H1 (cell line): ENCODE data around the gene LAMA4.

Experiments
- CEBPB ChIP-seq: IDR thresholded peaks from 2 replicates; pipeline ENCODE4 v1.6.1; 2012; ENCODE audit warnings: low read depth, low read length
- CTCF ChIP-seq, 3 experiments: IDR thresholded peaks; 1 replicate in 2 of 3; 2 replicates in 1 of 3; pipeline versions ENCODE4 v1.5.1 to v1.6.1; 2011; ENCODE audit warnings: low read length in 3 of 3, mild to moderate bottlenecking in 3 of 3, inconsistent platforms in 2 of 3, low read depth in 1 of 3, moderate library complexity in 1 of 3; ENCODE audit not compliant: insufficient read depth in 1 of 3; ENCODE audit errors: control extremely low read depth in 1 of 3
- EZH2 ChIP-seq: fragments of 200-600 bp; sonication (generic); IDR thresholded peaks from 2 replicates; pipeline ENCODE4 v1.7.1; 2012; ENCODE audit warnings: low read depth, mild to moderate bottlenecking, moderate library complexity, low read length, inconsistent platforms; ENCODE audit not compliant: severe bottlenecking
- POLR2A ChIP-seq, 2 experiments: IDR thresholded peaks; 1 replicate in 1 of 2; 2 replicates in 1 of 2; pipeline ENCODE4 v1.6.1; 2011; ENCODE audit warnings: low read depth in 2 of 2, low read length in 2 of 2, mild to moderate bottlenecking in 2 of 2; ENCODE audit errors: control extremely low read depth in 1 of 2
- SIN3A ChIP-seq, 2 experiments: IDR thresholded peaks in 1 of 2; conservative IDR thresholded peaks in 1 of 2; 2 replicates each; pipeline ENCODE4 v1.6.1; 2011 to 2012; ENCODE audit warnings: low read length in 2 of 2, improper control_type of control experiment in 1 of 2, low read depth in 1 of 2, mild to moderate bottlenecking in 1 of 2
- SP1 ChIP-seq: IDR thresholded peaks from 2 replicates; pipeline ENCODE4 v1.6.1; 2011; ENCODE audit warnings: low read depth, low read length
- TAF1 ChIP-seq: IDR thresholded peaks from 2 replicates; pipeline ENCODE4 v1.6.1; 2011; ENCODE audit warnings: mild to moderate bottlenecking, low read depth, low read length
- TCF12 ChIP-seq: IDR thresholded peaks from 2 replicates; pipeline ENCODE4 v1.6.1; 2011; ENCODE audit warnings: low read depth, mild to moderate bottlenecking, low read length
- YY1 ChIP-seq: IDR thresholded peaks from 2 replicates; pipeline ENCODE4 v1.6.1; 2011; ENCODE audit warnings: low read depth, mild to moderate bottlenecking, low read length
- ZNF274 ChIP-seq: IDR thresholded peaks from 2 replicates; pipeline ENCODE4 v1.7.0; 2012; ENCODE audit warnings: low read length, borderline replicate concordance; ENCODE audit errors: extremely low read depth

DNA sequence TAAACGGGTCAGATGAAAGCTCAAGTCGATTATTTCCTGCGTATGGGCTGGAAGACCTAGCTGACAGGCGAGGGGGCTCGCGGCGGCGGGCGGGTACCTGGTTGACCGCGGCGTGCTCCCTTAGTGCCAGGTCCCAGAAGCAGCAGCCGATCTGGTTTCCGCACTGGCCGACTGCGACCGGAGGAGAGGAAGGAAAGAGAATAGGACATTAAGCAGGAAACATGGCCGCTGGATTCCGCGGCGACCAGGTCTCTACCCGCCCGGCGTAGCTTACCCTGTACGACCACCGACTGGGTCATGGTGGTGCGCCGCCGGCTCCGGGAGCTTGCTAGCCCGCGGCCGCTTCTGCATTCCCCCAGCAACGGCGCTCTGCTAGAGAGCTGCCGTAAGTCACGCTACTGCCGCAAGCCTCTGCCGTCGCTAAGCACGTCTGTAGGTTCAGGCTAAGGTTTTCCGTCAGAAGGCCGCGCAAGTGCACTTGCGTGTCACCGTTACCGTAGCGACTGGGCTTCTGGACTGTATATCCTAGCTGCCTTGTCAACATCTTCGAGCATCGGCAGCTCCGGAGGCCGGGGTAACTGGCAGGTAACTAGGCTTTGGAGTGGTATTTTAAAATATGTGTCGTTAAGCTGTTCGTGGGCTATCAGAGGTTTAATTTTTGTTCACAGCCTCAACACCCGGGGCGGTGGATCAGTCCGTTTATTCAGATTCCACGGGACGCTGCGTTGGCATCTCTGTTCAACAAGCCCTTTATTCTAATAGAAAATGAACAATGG lies 167.0 kb downstream of the LAMA4 start, which contains the start of the genes FAM229B and TUBE1:
- TF ChIP-seq CEBPB (no peak), ZNF274 (no peak), SP1 (no peak), YY1 (peak; percentile 89), CTCF (IDR thresholded peaks at IDR 0.05; ENCODE audit: control extremely low read depth in 1 of 3, insufficient read depth in 1 of 3, low read depth in 1 of 3, low read length in 3 of 3) (no peak; a peak in 1 of 4 replicates), SIN3A (conservative IDR thresholded peaks at IDR 0.05 in 1 of 2, IDR thresholded peaks at IDR 0.05 in 1 of 2; ENCODE audit: low read depth in 1 of 2, low read length in 2 of 2) (peak; percentile 81 to 83; a peak in 3 of 4 replicates), EZH2 (no peak), TCF12 (no peak), POLR2A (IDR thresholded peaks at IDR 0.05; ENCODE audit: control extremely low read depth in 1 of 2, low read depth in 2 of 2, low read length in 2 of 2) (peak; percentile 75 to 85), TAF1 (peak; percentile 86)
